Heart left ventricle (tissue), 16 donors: ENCODE data around the gene MYO10. TPM values are rescaled to one million over a fixed set of nuclear protein-coding genes. Genes with fewer than 3 reads are reported as not detected.

Experiments
- ATAC-seq, 4 donors: fragments of 200-7000 bp; cut with Tn5 transposase; one replicate each; pipeline ENCODE4 v1.9.1; 2020 to 2022; ENCODE audit warnings: moderate library complexity in 4 of 4, mild to moderate bottlenecking in 3 of 4, moderate number of reproducible peaks in 1 of 4
- DNase-seq, 5 donors: peaks; one replicate each; pipeline ENCODE4 v3.0.0-alpha.2; 2020
- H3K27ac ChIP-seq, 12 donors: fragments of 200-600 bp; sonication (generic) in 4 of 12; one replicate each; pipeline versions ENCODE4 v1.5.0 to v1.8.0; 2016 to 2022; ENCODE audit warnings: mild to moderate bottlenecking in 2 of 12
- H3K27me3 ChIP-seq, 9 donors: fragments of 200-600 bp; sonication (generic) in 2 of 9; one replicate each; pipeline versions ENCODE4 v1.5.1 to v1.8.0; 2016 to 2022; ENCODE audit warnings: mild to moderate bottlenecking in 3 of 9
- H3K36me3 ChIP-seq, 9 donors: fragments of 200-600 bp; sonication (generic) in 2 of 9; one replicate each; pipeline versions ENCODE4 v1.5.0 to v1.8.0; 2018 to 2022; ENCODE audit warnings: mild to moderate bottlenecking in 2 of 9
- H3K4me1 ChIP-seq, 12 donors: fragments of 200-600 bp; sonication (generic) in 4 of 12; one replicate each; pipeline versions ENCODE4 v1.5.0 to v1.8.0; 2016 to 2022; ENCODE audit warnings: mild to moderate bottlenecking in 3 of 12
- H3K4me3 ChIP-seq, 12 donors: fragments of 200-600 bp; sonication (generic) in 4 of 12; one replicate each; pipeline versions ENCODE4 v1.5.0 to v1.8.0; 2017 to 2022; ENCODE audit warnings: mild to moderate bottlenecking in 9 of 12, moderate library complexity in 4 of 12
- H3K9me3 ChIP-seq, 12 donors: fragments of 200-600 bp; sonication (generic) in 4 of 12; one replicate each; pipeline versions ENCODE4 v1.5.0 to v1.8.0; 2016 to 2022; ENCODE audit warnings: mild to moderate bottlenecking in 1 of 12
- POLR2A ChIP-seq, 2 donors: fragments of 450-650 bp; IDR thresholded peaks; one replicate each; pipeline ENCODE4 v1.6.1; 2017; ENCODE audit warnings: antibody characterized with exemption in 2 of 2, mild to moderate bottlenecking in 2 of 2, moderate library complexity in 2 of 2
- WGBS, 4 donors: extraction: QIAGEN DNeasy Blood & Tissue Kit in 2 of 4; methylation state at CpG; one replicate each; pipeline versions ENCODE4 v1.1.5 to v1.1.7; 2013 to 2018; 5-methylcytosine and 5-hydroxymethylcytosine counted together
- intact Hi-C, 10 donors: fragments of 100-400 bp; cut with DNase I; formaldehyde crosslinking; loops; one replicate each; pipeline versions ENCODE4 v1.11.1 to v1.14.2; 2022
- polyA plus RNA-seq, 2 donors: library from polyadenylated mRNA; stranded (reverse); fragments of 200-250 nt; gene quantifications; one replicate each; pipeline ENCODE4 v1.2.3, GENCODE V29; 2013
- total RNA-seq, 9 donors: library from RNA; depleted of rRNA in 2 of 9; stranded (reverse); fragments of >200 nt in 2 of 9; fragmentation: NEBNext Ultra II Directional in 3 of 9; extraction: Animal tissue kit (Norgen Biotek cat#: 25700) in 3 of 9; gene quantifications; one replicate each; pipeline versions ENCODE4 v1.1.0 to v1.2.4, GENCODE V29; 2016 to 2023
- TF ChIP-seq, protein P1 (sequence below), 12 donors: fragments of 200-600 bp; sonication (generic) in 4 of 12; IDR thresholded peaks; one replicate each; pipeline versions ENCODE4 v1.5.0 to v1.8.0; 2018 to 2022; ENCODE audit warnings: antibody characterized with exemption in 12 of 12, mild to moderate bottlenecking in 5 of 12
- donor health status: ischemic (EF 13 %, LVEDD 7.1; RV severe dilation, severe dysfunction).
- donor health status: healthy with polysubstance abuse.
- donor health status: DM: no; HTN: yes; CAD: no.
- donor health status: DM: no; HTN: no; CAD: no.
- donor health status: ischemic (EF 25% LVEDD 6.9; RV normal size, moderate dysfunction).
- donor health status: ischemic (EF 25% LVEDD 5.7; RV mildly dilated, moderate dysfunction).
- donor health status: healthy.
- donor health status: DM: yes; HTN: yes; CAD: no.
- donor health status: ischemic (EF 35%, LVEDD 5.7; RV mildly dilated, moderate dysfunction).
- donor health status: nonischemic (EF 11% LVEDD 7.7; RV severe dilation, severe dysfunction).
- donor health status: DM: yes; HTN: yes; CAD: no.
- donor health status: PGD.
- donor health status: ischemic (EF 29% LVEDD 5.4; RV normal size, mild dysfunction).
- donor health status: nonischemic (EF 23%, LVEDD 6.1; RV moderate dilation, normal function).

The MYO10 gene
- total and polyA plus RNA-seq, 11 donors: 2.0 to 17.3 (median 3.8) TPM

DNA sequence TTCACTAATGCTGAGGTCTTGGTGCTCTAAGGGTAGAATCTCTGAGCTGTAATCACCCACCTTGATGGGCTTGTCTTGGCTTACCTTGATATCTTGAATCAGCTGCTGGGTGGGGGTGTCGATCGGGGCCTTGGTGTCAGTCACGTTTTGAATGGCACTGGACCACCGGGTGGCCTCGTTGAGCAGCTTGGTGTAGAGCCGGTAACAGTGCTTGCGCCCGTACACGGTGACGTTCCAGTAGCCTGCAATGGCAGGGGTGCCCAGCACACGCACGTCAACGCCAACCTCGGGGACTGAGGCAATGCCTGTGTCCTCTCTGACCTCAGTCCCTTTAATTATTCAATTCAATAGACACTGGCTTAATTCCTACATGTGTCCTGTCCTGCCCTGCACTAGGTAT, 256.2 kb downstream of the MYO10 start:
- Histone ChIP-seq H3K4me1 (no peaks in the 10 kb centered on the region), H3K27ac (no peak overlapping the region), H3K9me3 (no peaks in the 10 kb centered on the region), H3K27me3 (no peaks in the 10 kb centered on the region), H3K36me3 (peaks cover 0 to 83% (median 41%) of the 10 kb centered on the region in 9 donors), H3K4me3 (no peak overlapping the region)
- ATAC-seq: no peak
- intact Hi-C loops: loop anchor here in 2 of 10 donors (10.0 kb wide), 2 partner anchors 505 to 515 kb away; no protein-coding TSS in a partner anchor
- 78 to 83% (median 80%) methylated on average over 14 of the region's 14 CpGs for WGBS, 4 donors
- TF ChIP-seq POLR2A (IDR thresholded peaks at IDR 0.05): no peak
- TF ChIP-seq, protein P1, sequence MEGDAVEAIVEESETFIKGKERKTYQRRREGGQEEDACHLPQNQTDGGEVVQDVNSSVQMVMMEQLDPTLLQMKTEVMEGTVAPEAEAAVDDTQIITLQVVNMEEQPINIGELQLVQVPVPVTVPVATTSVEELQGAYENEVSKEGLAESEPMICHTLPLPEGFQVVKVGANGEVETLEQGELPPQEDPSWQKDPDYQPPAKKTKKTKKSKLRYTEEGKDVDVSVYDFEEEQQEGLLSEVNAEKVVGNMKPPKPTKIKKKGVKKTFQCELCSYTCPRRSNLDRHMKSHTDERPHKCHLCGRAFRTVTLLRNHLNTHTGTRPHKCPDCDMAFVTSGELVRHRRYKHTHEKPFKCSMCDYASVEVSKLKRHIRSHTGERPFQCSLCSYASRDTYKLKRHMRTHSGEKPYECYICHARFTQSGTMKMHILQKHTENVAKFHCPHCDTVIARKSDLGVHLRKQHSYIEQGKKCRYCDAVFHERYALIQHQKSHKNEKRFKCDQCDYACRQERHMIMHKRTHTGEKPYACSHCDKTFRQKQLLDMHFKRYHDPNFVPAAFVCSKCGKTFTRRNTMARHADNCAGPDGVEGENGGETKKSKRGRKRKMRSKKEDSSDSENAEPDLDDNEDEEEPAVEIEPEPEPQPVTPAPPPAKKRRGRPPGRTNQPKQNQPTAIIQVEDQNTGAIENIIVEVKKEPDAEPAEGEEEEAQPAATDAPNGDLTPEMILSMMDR (IDR thresholded peaks at IDR 0.05): no peak
- DNase-seq: no peak

- Histone ChIP-seq H3K27ac (no peak overlapping the region), H3K27me3 (no peaks in the 10 kb centered on the region), H3K36me3 (peaks cover 0 to 84% (median 45%) of the 10 kb centered on the region in 9 donors), H3K9me3 (no peaks in the 10 kb centered on the region), H3K4me3 (no peak overlapping the region), H3K4me1 (no peaks in the 10 kb centered on the region)
- TF ChIP-seq, protein P1 (IDR thresholded peaks at IDR 0.05): no peak
- no peak for TF ChIP-seq POLR2A (IDR thresholded peaks at IDR 0.05)
- intact Hi-C loops: no loop called here
- 92 to 97% (median 95%) methylated on average over 9 of the region's 9 CpGs for WGBS, 4 donors
- no peak for ATAC-seq
- no peak for DNase-seq
These were observed 256.9 kb downstream of the MYO10 start for GRCh38 chr5:16679190-16679589.

GRCh38 chr5:16675806-16676205, 260.3 kb downstream of the MYO10 start:
- no peaks in the 10 kb centered on the region for H3K9me3 ChIP-seq
- no peak overlapping the region for H3K27ac ChIP-seq
- no peaks in the 10 kb centered on the region for H3K4me1 ChIP-seq
- peaks cover 0 to 74% (median 34%) of the 10 kb centered on the region in 9 donors for H3K36me3 ChIP-seq
- no peak for ATAC-seq
- H3K4me3 ChIP-seq: no peak overlapping the region
- WGBS, 4 donors: 83 to 92% (median 91%) methylated on average over 9 of the region's 9 CpGs
- no peak for DNase-seq
- TF ChIP-seq, protein P1 (IDR thresholded peaks at IDR 0.05): no peak
- no peak for TF ChIP-seq POLR2A (IDR thresholded peaks at IDR 0.05)
- no peaks in the 10 kb centered on the region for H3K27me3 ChIP-seq
- intact Hi-C loops: no loop called here

- WGBS, 4 donors: 89 to 95% (median 93%) methylated on average over 6 to 8 of the region's 8 CpGs
- no peak for DNase-seq
- Histone ChIP-seq H3K4me1 (peaks cover 0 to 6% (median 3%) of the 10 kb centered on the region in 12 donors), H3K27me3 (no peaks in the 10 kb centered on the region), H3K4me3 (no peak overlapping the region), H3K9me3 (no peaks in the 10 kb centered on the region), H3K36me3 (peaks cover 0 to 71% (median 26%) of the 10 kb centered on the region in 9 donors), H3K27ac (no peak overlapping the region)
- intact Hi-C loops: no loop called here
- TF ChIP-seq POLR2A (IDR thresholded peaks at IDR 0.05): no peak
- TF ChIP-seq, protein P1 (IDR thresholded peaks at IDR 0.05): no peak
- ATAC-seq: no peak
These were observed 261.3 kb downstream of the MYO10 start for GRCh38 chr5:16674750-16675149.
